ENCODE measurements around the gene C5orf34.
"Not testable (repeated sequence)": the region's sequence is repeated elsewhere in the genome, so short reads cannot be mapped to it uniquely, and the experiment has no call there.

C5orf34 gene

GRCh38 chr5:43514816-43515677 lies at the start of gene C5orf34:
Gene C5orf34 (minus strand): TSS chr5:43515148. CDS start chr5:43509339, 5,809 bp downstream.
- in situ Hi-C loops (cut with MboI; ENCODE audit: low pct_unique_long_range_greater_than_20kb, low sequenced_read_pairs), result no loop called here
- DNase-seq, result peak; percentile 98

- DNase-seq, result no peak
- in situ Hi-C loops (cut with MboI; ENCODE audit: low pct_unique_long_range_greater_than_20kb, low sequenced_read_pairs), result no loop called here
Observed at GRCh38 chr5:43564289-43564850, 49.4 kb upstream of the C5orf34 start.

- no peak for DNase-seq
Observed at GRCh38 chr5:43563321-43563720, 48.4 kb upstream of the C5orf34 start.

GRCh38 chr5:43561356-43561755 lies 46.4 kb upstream of the C5orf34 start:
- in situ Hi-C loops (cut with MboI; ENCODE audit: low pct_unique_long_range_greater_than_20kb, low sequenced_read_pairs), result no loop called here
- no peak for DNase-seq

More at GRCh38 chr5:43563321-43563720, 48.4 kb upstream of the C5orf34 start:
- in situ Hi-C loops (cut with MboI; ENCODE audit: low pct_unique_long_range_greater_than_20kb, low sequenced_read_pairs), result no loop called here

- no peak for DNase-seq
- in situ Hi-C loops (cut with MboI; ENCODE audit: low pct_unique_long_range_greater_than_20kb, low sequenced_read_pairs), result no loop called here
Observed at GRCh38 chr5:43560128-43560527, 45.2 kb upstream of the C5orf34 start.

- in situ Hi-C loops (cut with MboI; ENCODE audit: low pct_unique_long_range_greater_than_20kb, low sequenced_read_pairs), result no loop called here
- DNase-seq, result peak; percentile 84
Observed at GRCh38 chr5:43556857-43557542, 42.1 kb upstream of the C5orf34 start, which contains the start of gene PAIP1. Gene PAIP1 (minus strand): TSS chr5:43557077. CDS start chr5:43556846, 231 bp downstream.

- in situ Hi-C loops (cut with MboI; ENCODE audit: low pct_unique_long_range_greater_than_20kb, low sequenced_read_pairs), result not testable (repeated sequence)
Observed at GRCh38 chr5:43556607-43556856, 41.6 kb upstream of the C5orf34 start.

GRCh38 chr5:43555895-43556606 lies 41.1 kb upstream of the C5orf34 start:
- in situ Hi-C loops (cut with MboI; ENCODE audit: low pct_unique_long_range_greater_than_20kb, low sequenced_read_pairs), result no loop called here

More at GRCh38 chr5:43556607-43556856, 41.6 kb upstream of the C5orf34 start:
- not testable (repeated sequence) for DNase-seq

GRCh38 chr5:43554497-43554896 lies 39.5 kb upstream of the C5orf34 start:
- no peak for DNase-seq
- in situ Hi-C loops (cut with MboI; ENCODE audit: low pct_unique_long_range_greater_than_20kb, low sequenced_read_pairs), result no loop called here

More at GRCh38 chr5:43555895-43556606, 41.1 kb upstream of the C5orf34 start:
- DNase-seq, result peak; percentile 70

GRCh38 chr5:43553381-43553780 lies 38.4 kb upstream of the C5orf34 start:
- in situ Hi-C loops (cut with MboI; ENCODE audit: low pct_unique_long_range_greater_than_20kb, low sequenced_read_pairs), result no loop called here
- DNase-seq, result no peak

GRCh38 chr5:43551731-43552130 lies 36.8 kb upstream of the C5orf34 start:
- in situ Hi-C loops (cut with MboI; ENCODE audit: low pct_unique_long_range_greater_than_20kb, low sequenced_read_pairs), result no loop called here

GRCh38 chr5:43549272-43549671 lies 34.3 kb upstream of the C5orf34 start:
- in situ Hi-C loops (cut with MboI; ENCODE audit: low pct_unique_long_range_greater_than_20kb, low sequenced_read_pairs), result not testable (repeated sequence)
- DNase-seq, result peak; percentile 96

More at GRCh38 chr5:43551731-43552130, 36.8 kb upstream of the C5orf34 start:
- DNase-seq, result no peak

GRCh38 chr5:43548358-43548757 lies 33.4 kb upstream of the C5orf34 start:
- in situ Hi-C loops (cut with MboI; ENCODE audit: low pct_unique_long_range_greater_than_20kb, low sequenced_read_pairs), result no loop called here

GRCh38 chr5:43547532-43547931 lies 32.6 kb upstream of the C5orf34 start:
- no peak for DNase-seq
- in situ Hi-C loops (cut with MboI; ENCODE audit: low pct_unique_long_range_greater_than_20kb, low sequenced_read_pairs), result no loop called here

More at GRCh38 chr5:43548358-43548757, 33.4 kb upstream of the C5orf34 start:
- DNase-seq, result no peak

- in situ Hi-C loops (cut with MboI; ENCODE audit: low pct_unique_long_range_greater_than_20kb, low sequenced_read_pairs), result no loop called here
Observed at GRCh38 chr5:43543434-43543833, 28.5 kb upstream of the C5orf34 start.

GRCh38 chr5:43540746-43541145 lies 25.8 kb upstream of the C5orf34 start:
- DNase-seq, result no peak
- in situ Hi-C loops (cut with MboI; ENCODE audit: low pct_unique_long_range_greater_than_20kb, low sequenced_read_pairs), result no loop called here

More at GRCh38 chr5:43543434-43543833, 28.5 kb upstream of the C5orf34 start:
- no peak for DNase-seq

GRCh38 chr5:43536972-43537371 lies 22.0 kb upstream of the C5orf34 start:
- in situ Hi-C loops (cut with MboI; ENCODE audit: low pct_unique_long_range_greater_than_20kb, low sequenced_read_pairs), result no loop called here

GRCh38 chr5:43533646-43534045 lies 18.7 kb upstream of the C5orf34 start:
- DNase-seq, result no peak
- in situ Hi-C loops (cut with MboI; ENCODE audit: low pct_unique_long_range_greater_than_20kb, low sequenced_read_pairs), result no loop called here

More at GRCh38 chr5:43536972-43537371, 22.0 kb upstream of the C5orf34 start:
- DNase-seq, result no peak

GRCh38 chr5:43530648-43531047 lies 15.7 kb upstream of the C5orf34 start:
- in situ Hi-C loops (cut with MboI; ENCODE audit: low pct_unique_long_range_greater_than_20kb, low sequenced_read_pairs), result no loop called here
- no peak for DNase-seq

All from KBM-7 (cell line).